Measurements from ENCODE around the gene MCM3. TPM values are rescaled to one million over a fixed set of nuclear protein-coding genes. Genes with fewer than 3 reads are reported as not detected.

MCM3 gene
- total RNA-seq, 1 donor from 2014 or later = 20.1 TPM

DNA sequence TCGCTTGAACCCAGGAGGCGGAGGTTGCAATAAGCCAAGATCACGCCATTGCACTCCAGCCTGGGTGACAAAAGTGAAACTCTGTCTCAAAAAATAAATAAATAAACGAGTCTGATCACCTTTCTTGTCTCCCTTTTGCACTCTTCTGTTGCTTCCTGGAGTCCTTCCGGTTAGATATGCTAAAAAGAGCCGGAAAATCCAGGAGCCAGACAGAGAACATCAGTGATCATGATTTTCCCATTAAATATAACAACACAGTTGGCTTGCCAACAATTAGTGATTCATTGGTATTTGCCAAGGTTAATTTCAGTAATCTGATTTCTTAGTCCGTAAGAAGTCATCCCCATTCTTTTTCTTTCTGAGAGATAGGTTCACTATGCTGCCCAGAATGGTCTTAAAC is 3.7 kb upstream of the MCM3 start:
- no peaks in the 10 kb centered on the region for H3K9me3 ChIP-seq (replicated peaks)
- peaks cover 21% of the 10 kb centered on the region for H3K4me1 ChIP-seq
- TF ChIP-seq, protein P1, sequence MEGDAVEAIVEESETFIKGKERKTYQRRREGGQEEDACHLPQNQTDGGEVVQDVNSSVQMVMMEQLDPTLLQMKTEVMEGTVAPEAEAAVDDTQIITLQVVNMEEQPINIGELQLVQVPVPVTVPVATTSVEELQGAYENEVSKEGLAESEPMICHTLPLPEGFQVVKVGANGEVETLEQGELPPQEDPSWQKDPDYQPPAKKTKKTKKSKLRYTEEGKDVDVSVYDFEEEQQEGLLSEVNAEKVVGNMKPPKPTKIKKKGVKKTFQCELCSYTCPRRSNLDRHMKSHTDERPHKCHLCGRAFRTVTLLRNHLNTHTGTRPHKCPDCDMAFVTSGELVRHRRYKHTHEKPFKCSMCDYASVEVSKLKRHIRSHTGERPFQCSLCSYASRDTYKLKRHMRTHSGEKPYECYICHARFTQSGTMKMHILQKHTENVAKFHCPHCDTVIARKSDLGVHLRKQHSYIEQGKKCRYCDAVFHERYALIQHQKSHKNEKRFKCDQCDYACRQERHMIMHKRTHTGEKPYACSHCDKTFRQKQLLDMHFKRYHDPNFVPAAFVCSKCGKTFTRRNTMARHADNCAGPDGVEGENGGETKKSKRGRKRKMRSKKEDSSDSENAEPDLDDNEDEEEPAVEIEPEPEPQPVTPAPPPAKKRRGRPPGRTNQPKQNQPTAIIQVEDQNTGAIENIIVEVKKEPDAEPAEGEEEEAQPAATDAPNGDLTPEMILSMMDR (IDR thresholded peaks at IDR 0.05; ENCODE audit: borderline replicate concordance) = no peak

DNA sequence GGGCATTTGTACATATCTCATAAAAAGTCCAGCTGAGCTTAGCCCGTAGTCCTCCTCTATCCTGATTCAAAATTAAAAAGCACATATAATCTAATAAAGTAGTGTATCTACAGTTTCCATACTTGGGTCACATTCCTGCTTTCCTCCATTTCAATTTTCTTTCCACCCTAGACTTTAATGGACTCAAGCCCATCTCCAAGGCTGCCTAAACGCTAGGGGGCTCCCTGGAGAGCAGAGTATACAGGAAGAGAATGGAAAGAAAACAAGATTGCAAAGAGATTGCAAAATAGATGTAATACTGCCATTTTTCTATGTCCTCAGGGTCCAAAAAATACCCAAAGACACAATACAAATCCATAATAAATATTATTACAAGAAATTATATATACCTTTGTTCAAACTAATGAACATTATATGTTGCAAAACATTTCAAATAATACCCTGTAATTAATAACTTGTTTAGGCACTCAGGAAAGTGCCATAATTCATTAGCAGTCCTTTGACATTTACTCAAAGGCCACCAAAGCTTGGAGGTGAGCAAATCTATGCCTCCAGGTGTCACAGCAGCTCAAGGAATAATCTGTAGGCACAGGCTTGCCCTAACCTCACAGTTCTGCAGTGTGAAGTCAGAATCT is 2.4 kb upstream of the MCM3 start:
- peaks cover 22% of the 10 kb centered on the region for H3K4me1 ChIP-seq
- no peaks in the 10 kb centered on the region for H3K9me3 ChIP-seq (replicated peaks)
- intact Hi-C loops (cut with micrococcal nuclease) = loop anchor here (5.0 to 10.0 kb wide), 2 partner anchors 115 to 378 kb away; no protein-coding TSS in a partner anchor
- peak; percentile 48 for DNase-seq
- H3K27me3 ChIP-seq (ENCODE audit: low read depth) = no peaks in the 10 kb centered on the region
- TF ChIP-seq, protein P1 (IDR thresholded peaks at IDR 0.05; ENCODE audit: borderline replicate concordance) = peak; percentile 70
- H3K27ac ChIP-seq (replicated peaks) = no peak overlapping the region
- H3K36me3 ChIP-seq = peaks cover 10% of the 10 kb centered on the region
- no peak overlapping the region for H3K4me3 ChIP-seq

More for the DNA sequence above, 3.7 kb upstream of the MCM3 start:
- no peak overlapping the region for H3K27ac ChIP-seq (replicated peaks)
- H3K36me3 ChIP-seq = no peaks in the 10 kb centered on the region
- intact Hi-C loops (cut with micrococcal nuclease) = loop anchor here (5.0 to 10.0 kb wide), 2 partner anchors 114 to 377 kb away; no protein-coding TSS in a partner anchor
- no peak overlapping the region for H3K4me3 ChIP-seq
- no peak for DNase-seq
- H3K27me3 ChIP-seq (ENCODE audit: low read depth) = no peaks in the 10 kb centered on the region

DNA sequence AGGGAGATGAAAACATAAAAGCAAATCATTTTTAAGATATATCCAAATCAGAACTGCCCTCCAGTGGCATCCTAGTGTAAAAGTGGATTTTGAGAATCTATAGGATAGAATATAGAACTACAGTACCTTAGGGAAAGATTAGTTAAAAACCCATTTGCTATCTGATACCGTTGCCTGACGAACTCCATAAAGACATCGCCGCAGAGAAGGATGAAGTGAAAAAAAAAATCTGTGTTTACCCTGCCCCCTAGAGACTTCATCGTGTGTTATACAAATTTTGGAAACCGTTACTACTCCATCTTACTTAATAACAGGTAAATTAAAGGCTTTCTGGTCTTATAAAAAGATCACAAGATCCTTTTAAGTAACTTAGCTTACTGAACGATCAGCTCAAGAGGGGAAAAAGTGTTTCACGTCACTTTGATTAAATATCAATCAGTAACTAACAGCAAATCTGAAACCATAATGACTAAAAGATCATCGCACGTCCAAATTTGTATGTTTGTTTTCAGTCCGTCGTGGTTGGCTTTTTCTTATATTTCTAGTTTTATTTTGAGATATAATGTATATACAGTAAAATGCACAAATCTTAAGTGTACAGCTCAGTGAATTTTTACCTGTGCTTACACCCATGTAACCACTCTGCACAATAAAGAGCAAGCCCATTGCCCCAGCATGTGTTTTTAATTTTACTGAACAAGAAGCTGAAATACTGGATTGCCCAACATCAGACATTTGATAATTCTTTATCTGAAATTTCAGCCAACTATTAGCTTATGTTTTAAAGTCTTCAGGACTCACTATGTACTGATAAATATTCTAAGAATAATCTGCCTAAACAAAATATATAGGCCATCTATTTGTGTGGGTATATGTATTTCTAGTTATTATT is 881 bp upstream of the MCM3 start:
- Histone ChIP-seq H3K4me1 (peaks cover 22% of the 10 kb centered on the region), H3K4me3 (peak overlapping the region; percentile 92), H3K27me3 (ENCODE audit: low read depth) (no peaks in the 10 kb centered on the region), H3K27ac (replicated peaks) (peak overlapping the region; percentile 66), H3K9me3 (replicated peaks) (no peaks in the 10 kb centered on the region), H3K36me3 (peaks cover 25% of the 10 kb centered on the region)
- TF ChIP-seq, protein P1 (IDR thresholded peaks at IDR 0.05; ENCODE audit: borderline replicate concordance) = peak; percentile 20
- no peak for DNase-seq
- intact Hi-C loops (cut with micrococcal nuclease) = loop anchor here (5.0 to 10.0 kb wide), 2 partner anchors 117 to 379 kb away; no protein-coding TSS in a partner anchor

DNA sequence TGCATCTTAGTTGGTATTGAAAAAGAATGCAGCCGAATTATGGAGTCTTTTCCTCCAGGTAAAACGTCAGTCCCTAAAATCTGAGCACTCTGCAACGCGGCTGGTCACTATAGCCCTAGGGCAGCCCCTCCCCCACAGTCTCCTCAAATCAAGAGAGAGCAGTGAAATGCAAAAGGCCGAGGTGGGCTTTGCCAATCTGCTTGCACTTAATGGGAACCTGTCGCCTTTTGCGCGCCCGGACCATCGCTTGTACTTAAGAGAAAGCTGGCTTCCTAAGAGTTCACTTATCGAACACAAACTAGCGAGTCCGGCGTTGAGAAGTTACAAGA is 447 bp downstream of the MCM3 start:
- Histone ChIP-seq H3K27me3 (ENCODE audit: low read depth) (no peaks in the 10 kb centered on the region), H3K27ac (replicated peaks) (peak overlapping the region; percentile 77), H3K4me3 (peak overlapping the region; percentile 92), H3K4me1 (peaks cover 22% of the 10 kb centered on the region), H3K36me3 (peaks cover 38% of the 10 kb centered on the region), H3K9me3 (replicated peaks) (no peaks in the 10 kb centered on the region)
- intact Hi-C loops (cut with micrococcal nuclease) = loop anchor here (10.0 kb wide), 1 partner anchor 381 kb away; no protein-coding TSS in a partner anchor
- TF ChIP-seq, protein P1 (IDR thresholded peaks at IDR 0.05; ENCODE audit: borderline replicate concordance) = no peak
- DNase-seq = peak; percentile 29

DNA sequence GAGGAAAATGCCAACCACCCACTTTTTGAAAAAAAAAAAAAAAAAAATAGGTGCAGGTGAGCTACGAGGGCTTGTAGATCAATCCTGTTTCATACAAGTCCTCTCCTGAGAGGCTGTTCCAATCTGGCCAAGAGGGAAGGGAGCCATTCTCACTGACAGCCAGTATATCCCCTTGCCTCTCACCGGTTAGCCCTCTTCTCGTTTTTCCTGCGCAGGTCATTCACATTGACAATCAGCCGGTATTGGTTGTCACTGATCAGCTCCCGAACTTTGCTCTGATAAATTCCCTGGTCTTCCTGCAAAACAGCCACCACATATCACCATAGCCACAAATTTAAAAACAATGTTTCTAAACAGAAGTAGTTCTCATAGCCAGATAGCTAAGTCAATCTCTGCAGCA is 1.4 kb downstream of the MCM3 start:
- intact Hi-C loops (cut with micrococcal nuclease) = loop anchor here (10.0 kb wide), 1 partner anchor 382 kb away; no protein-coding TSS in a partner anchor
- H3K27ac ChIP-seq (replicated peaks) = no peak overlapping the region
- DNase-seq = no peak
- H3K4me1 ChIP-seq = peaks cover 22% of the 10 kb centered on the region
- H3K27me3 ChIP-seq (ENCODE audit: low read depth) = no peaks in the 10 kb centered on the region
- H3K36me3 ChIP-seq = peaks cover 48% of the 10 kb centered on the region
- H3K4me3 ChIP-seq = no peak overlapping the region
- TF ChIP-seq, protein P1 (IDR thresholded peaks at IDR 0.05; ENCODE audit: borderline replicate concordance) = no peak
- no peaks in the 10 kb centered on the region for H3K9me3 ChIP-seq (replicated peaks)
